HG03354 (cell line): ENCODE results near the gene NDUFC2.
"Not testable (repeated sequence)": the region's sequence is repeated elsewhere in the genome, so short reads cannot be mapped to it uniquely, and the experiment has no call there.

ENCODE experiments used
- ATAC-seq: cut with Tn5 transposase; IDR thresholded peaks from one replicate; pipeline ENCODE4 v1.9.1; 2021; ENCODE audit warnings: mild to moderate bottlenecking; ENCODE audit not compliant: unreplicated experiment, poor library complexity, severe bottlenecking

Gene NDUFC2

DNA sequence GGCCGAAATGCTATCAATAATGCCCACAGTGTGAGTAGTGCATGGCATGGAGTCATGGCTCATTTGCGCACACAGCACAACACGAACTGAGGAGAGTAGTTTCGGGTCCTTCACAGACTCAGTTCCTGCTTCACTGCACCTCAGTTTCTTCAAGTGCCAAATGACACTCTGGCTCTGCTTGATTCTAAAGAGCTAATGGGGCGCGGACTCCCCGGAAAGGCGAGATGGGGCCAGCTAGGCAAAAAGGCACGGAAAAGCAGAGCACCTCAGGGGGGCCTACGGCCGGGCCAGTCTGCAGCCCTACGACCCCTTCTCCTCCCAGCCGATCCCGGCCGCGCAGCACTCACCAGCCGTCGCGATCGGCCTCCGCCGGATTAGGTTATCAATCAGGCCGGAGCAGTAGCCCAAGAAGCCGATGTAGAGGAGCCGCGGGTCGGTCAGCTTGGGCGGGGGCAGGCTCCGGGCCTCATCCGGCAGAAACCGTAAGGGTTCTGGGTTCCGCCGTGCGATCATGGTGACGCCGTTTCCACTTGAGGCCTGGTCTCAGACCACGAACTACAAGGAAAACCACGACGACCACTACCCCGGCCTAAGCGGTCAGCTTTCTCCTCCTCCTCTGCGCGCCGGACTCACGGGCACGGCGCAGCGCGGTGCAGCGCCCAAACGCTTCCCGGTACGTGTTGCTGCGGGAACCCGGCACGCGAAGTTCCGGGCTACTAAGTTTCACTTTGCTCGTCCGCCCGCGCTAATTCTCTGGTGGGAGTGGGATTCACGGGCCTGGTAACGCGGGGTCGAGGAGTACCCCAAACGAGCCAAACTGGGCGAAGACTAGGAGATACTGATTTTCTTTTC lies at the start of gene NDUFC2:
NDUFC2 (minus strand) TSS at position 631 of the 852 bp plus-strand sequence; CDS start at position 513, 118 bp downstream.
- ATAC-seq = peak; percentile 78

DNA sequence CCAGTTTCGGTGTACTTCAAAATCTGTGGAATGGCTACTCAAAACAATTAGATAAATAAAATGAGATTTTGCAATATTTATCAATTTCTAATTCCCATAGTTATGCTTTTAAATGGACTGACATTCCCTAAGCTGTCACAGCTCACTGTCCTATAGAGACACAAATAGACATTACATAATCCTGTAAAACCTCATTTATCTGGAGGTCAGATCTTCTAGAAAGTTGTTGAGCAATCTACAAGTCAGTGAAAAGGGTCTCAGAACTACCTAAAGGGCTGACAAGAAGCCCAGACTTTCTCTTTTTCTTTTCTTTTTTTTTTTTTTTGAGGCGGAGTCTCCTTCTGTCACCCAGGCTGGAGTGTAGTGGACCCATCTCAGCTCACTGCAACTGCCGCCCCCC lies 47.7 kb upstream of the NDUFC2 start:
- ATAC-seq = no peak

DNA sequence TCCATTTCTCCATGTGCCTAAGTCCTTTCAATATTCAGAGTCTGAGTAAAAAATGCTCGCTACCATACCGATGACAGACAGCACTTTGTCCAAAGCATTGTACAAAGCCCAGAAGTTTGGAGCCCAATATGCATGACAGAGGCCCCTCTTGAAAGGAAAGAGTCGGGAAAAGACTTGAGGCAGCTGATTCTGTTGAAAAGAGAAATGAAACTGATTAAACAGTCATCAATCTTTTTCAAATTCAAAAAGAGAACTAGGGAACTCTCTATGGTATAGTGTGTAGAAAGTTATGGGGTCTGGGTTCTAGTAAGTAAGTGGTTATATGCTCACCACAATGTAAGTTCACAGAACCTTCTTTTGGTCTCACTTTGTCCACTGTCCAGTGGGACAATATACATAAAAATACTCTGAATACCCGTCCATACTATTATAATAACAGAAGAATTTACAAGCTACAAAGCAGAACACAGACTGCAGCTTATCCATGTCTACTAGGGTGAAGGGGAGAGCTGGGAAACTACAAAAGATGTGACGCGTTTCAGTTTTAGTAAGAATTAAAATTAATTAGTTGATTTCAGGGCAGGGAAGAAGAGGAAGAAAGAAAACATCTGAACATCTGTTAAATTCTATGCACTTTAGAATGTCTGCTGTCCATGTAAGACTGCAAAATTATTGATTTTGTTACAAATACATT lies 33.1 kb upstream of the NDUFC2 start:
- ATAC-seq = peak; percentile 66

DNA sequence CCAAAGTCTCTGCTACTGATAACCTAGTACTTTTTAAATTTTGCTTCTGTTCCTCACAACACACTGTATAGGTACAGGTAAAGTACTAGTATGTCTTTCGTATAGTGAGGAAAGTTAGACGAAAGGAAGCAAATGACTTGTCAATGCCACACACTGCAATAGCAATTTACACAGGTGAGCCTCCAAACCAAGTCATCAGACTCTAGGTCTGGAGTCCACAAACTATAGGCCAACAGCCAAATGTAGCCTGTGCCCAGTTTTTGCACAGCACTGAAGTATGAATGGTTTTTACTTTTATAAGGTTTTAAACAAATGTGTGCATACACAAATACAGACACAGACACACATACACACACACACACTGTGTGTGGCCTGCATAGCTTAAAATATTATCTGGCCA lies 31.6 kb upstream of the NDUFC2 start:
- no peak for ATAC-seq

DNA sequence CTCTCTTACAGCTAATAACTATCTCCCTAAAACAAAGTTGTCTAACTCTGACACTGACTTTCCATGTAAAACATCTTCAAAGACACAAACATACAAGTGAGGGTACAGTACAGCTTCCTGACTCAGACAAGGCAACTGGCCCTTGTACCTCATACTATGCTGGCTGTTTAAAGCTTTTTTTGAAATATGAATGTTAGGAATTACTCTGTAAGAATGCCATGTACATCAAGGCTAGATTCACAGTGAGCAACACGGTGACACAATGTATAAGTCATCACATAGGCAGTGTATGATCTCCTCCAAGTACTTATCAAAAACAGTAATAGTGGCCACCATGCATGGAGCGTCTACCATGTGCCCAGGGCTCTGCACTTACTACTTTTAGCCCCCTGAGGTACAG lies 31.2 kb upstream of the NDUFC2 start:
- no peak for ATAC-seq

DNA sequence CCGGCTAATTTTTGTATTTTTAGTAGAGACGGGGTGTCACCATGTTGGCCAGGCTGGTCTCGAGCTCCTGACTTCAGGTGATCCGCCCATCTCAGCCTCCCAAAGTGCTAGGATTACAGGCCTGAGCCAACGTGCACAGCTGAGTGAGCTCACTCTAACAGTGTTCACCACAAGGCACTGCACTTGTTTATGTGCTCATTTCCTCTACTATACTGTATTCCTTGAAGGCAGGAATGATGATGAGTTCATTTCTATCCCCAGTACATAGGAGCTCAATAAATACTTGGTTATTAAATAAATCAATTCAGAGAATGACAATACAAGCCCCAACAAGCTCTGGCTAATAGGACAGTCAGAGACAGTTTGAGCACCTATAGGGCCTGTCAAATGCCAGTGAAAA lies 30.7 kb upstream of the NDUFC2 start:
- no peak for ATAC-seq

DNA sequence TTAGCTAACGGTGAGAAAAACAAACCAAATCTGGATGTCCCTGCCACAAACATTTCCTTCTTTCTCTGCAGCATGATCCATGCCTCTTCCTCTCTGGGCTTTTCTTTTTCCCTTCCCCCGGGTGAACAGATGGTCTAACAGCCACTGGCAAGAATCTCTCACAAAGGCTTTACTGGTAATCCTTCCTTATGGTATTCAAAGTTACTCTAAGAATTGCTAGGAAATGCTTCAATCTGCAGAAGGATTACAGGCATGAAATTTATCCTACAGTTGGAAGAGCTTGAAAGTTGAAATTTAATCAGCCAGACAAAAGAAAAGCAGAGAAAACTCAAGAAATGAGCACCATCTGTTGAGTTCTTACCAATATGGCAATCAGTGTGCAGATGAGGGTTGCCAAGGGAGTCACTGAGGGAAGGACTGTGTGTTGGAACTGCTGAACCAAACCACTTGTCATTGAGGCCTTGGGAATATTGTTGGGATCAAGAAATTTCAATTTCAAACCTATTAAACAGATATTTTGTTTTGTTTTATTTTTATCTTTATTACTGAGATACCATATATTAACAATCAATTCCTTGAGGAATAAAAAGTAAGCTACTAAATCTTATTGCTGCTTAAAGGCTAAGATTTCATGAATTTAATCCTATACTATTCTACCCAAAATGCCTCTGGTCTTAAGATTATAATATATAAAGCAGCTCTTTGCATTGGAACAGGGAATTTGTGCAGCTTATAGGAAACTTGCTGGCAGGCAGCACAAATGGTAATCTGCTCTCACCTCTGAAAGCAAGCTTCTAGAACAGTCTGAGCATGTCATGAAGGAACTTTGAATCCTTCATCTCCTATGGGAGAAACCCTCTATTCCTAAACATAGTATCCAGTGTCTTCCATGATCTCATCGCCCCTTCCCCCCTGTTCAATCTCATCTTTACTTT lies 29.7 kb upstream of the NDUFC2 start:
- ATAC-seq = no peak

DNA sequence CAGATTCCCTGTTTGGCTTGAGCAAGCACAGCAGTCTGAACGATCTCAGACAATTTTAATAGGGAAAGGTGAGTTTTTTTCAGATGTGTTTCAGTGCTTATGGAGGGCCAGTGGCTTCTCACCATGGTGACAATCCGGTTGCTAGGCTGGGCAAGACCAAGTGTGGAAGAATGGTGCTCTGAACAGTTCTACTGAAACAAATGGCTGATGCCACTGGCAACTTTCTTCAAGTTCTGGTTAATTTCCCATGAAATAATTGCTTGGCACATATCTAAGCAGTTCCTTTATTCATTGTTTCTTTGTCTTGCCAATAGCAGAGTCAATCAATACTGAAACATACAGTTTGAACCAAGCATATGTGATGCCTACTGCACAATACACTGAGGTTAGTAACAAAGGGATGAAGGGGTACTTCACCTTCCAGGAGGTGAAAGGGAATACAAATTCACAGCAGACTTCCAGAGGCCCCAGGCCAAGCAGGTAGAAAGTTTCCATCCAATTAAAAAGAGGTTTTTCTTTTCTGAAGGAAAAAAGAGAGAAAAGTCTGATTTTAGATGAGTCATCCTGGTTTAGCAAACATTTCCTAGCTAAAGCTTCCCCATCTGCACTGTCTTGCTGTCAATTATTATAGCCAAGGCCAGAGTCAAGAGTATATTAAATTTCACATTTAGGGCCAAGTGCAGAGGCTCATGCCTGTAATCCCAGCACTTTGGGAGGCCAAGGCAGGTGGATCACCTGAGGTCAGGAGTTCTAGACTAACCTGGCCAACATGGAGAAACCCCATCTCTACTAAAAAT lies 21.2 kb upstream of the NDUFC2 start:
- no peak for ATAC-seq

DNA sequence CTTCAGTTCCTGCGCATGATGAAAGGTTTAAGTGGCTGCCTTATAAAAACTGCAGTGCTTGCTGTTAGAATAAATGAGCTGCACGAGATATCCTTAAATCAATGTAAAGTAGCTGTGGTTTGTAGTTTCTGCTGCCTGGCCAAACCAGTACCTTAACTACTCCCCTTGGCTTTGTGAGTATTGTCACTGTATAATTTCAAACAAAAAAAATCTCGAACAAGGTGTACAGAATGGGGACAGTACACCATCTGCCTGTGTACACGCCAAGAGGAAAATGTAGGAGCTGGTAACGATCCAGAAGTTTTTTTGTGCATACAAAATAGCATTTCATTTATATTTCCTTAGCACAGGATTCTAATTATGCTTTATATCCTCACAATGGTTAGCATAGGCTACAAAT lies 20.6 kb upstream of the NDUFC2 start:
- ATAC-seq = no peak

DNA sequence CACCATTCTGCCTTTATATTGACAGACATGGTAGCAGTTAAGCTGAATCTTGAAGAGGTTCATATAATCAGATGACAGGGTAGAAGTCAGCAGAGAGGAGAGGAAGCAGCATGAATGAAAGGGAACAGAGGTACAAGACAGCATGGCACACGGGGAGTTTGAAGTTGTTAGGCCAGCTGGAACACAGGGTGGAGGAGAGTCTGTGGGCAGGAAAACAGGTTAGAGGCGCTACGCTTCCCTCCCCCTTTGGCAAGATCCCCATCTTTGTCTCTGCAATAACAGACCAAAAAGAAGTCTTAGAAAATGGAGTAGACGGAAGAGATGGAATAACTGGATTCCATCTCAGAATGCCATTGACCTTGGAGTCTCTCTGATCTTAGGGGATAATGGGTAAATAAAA lies 20.0 kb upstream of the NDUFC2 start:
- no peak for ATAC-seq

DNA sequence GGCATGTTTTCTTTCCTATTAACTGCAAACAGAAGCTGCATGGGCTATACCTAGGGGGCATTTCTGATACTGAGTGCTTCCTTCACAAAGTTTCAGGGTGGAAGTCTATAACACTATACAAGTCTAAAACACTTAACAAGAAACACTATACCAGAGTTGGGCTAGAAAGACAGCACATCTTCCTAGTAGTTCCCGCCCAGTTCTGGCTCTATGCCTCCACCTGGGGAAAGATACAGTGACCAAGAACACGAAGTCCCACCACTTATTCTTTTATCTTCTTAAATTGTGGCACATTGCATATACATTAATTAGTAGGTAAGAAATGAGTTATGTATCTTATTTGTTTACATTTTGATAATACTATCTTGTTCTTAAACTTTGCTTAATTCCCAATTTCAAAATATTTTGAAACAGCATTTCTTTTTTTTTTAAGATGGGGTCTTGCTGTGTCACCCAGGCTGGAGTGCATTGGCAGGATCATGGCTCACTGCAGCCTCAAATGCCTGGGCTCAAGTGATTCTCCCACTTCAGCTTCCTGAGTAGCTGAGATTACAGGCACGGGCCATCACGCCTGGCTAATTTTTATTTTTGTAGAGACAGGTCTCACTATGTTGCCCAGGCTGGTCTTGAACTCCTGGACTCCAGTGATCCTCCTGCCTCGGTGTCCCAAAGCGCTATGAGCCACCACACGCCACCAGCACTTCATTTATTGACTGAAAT lies 18.2 kb upstream of the NDUFC2 start:
- no peak for ATAC-seq

DNA sequence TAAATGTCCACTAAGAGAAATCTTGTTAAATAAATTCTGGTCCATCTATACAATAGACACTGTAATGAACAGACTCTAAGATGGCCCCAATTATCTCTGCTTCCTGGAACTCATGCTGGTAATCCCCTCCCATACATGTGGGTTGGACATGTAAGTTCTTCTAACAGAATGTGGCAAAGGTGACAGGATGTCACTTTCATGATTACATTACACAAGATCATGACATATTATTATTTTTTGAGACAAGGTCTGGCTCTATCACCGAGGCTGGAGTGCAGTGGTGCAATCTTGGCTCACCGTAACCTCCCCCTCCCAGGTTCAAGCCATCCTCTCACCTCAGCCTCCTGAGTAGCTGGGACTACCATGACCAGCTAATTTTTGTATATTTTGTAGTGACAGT lies 14.6 kb upstream of the NDUFC2 start:
- no peak for ATAC-seq

DNA sequence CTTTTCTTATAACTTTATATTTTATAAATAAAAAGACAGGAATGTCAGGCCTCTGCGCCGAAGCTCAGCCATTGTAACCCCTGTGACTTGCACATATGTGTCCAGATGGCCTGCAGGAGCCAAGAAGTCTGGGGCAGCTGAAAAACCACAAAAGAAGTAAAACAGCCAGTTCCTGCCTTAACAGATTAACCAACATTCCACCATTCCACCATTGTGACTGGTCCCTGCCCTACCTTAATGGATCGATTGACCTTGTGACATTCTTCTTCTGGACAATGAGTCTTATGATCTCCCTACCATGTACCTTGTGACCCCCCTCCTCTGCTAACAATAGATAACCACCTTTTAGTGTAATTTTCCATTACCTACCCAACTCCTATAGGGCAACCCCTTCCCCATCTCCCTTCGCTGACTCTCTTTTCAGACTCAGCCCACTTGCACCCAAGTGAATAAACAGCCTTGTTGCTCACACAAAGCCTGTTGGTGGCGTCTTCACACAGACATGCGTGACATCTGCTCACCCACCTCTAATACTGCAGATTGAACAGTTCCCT lies 6.9 kb upstream of the NDUFC2 start:
- not testable (repeated sequence) for ATAC-seq

DNA sequence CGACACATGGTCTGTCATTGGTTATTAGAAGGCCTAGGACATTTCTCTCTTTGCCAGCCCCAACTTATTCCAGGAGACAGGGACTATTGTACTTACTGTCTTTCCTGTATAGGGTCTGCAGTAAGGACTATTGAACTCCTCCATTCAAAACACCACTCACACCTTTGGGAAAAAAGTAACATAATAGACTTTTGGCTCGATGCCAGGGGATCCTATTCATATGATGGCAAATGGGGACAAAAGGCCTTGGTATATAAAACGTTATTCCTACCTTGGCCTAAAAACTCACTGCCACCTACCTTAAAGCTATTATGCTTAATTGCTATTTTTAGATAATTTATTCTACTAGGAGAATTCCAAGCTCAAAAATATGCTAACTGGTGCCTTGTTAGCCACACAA lies 6.3 kb upstream of the NDUFC2 start:
- no peak for ATAC-seq

DNA sequence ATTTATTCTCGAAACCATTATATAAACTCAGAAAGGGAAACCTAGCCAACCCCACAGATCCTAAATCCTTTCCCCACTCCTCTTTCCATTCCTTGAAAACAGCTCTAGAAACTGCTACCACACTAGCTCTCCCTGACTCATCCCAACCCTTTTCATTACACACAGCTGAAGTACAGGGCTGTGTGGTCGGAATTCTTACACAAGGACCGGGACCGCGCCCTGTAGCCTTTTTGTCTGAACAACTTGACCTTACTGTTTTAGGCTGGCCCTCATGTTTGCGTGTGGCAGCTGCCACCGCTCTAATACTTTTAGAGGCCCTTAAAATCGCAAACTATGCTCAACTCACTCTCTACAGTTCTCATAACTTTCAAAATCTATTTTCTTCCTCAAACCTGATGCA lies 4.8 kb upstream of the NDUFC2 start:
- ATAC-seq = not testable (repeated sequence)

DNA sequence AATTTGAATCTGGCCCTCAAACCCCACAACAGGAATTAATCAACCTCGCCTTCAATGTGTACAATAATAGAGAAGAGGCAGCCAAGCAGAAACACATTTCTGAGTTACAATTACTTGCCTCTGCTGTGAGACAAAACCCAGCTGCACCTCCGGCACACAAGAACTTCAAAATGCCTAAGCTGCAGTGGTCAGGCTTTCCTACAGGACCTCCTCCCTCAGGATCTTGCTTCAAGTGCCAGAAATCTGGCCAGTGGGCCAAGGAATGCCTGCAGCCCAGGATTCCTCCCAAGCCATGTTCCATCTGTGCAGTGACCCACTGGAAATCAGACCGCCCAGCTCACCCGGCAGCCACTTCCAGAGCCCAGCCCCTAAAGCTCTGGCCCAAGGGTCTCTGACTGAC lies 3.4 kb upstream of the NDUFC2 start:
- no peak for ATAC-seq

DNA sequence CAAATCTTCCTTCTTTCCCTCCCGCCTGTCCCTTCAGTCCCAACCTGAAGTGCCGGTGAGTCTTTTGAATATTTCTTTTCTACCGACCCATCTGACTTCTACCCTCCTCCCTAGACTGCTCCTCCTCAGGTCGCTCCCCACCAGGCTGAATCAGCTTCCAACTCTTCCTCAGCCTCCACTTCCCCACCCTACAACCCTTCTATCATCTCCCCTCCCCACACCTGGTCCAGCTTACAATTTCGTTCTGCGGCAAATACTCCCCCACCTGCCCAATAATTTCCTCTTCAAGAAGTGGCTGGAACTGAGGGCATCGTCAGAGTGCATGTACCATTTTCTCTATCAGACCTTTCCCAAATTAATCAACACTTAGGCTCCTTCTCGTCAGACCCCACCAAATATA lies 2.5 kb upstream of the NDUFC2 start:
- ATAC-seq = no peak

DNA sequence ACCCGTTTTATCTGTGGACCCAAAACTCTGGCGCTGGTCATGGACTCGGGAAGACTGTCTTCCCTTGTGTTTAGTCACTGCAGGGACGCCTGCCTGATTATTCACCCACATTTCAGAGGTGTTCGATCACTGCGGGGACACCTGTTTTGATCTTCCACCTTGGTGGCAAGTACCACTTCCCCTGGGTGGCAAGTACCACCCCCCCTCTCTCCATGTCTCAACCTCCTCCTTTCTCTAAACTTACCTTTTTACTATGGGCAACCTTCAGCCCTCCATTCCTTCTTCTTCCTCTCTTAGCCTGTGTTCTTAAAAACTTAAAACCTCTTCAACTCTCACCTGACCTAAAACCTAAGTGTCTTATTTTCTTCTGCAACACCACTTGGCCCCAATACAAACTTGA lies 1.9 kb upstream of the NDUFC2 start:
- ATAC-seq = no peak
